Activated naive CD4-positive, alpha-beta T cell treated with Interleukin-2 at 50 U/mL for 16 hours (primary cell): Measurements from ENCODE around the gene C16orf92.
A peak's percentile ranks its signal among the peaks of the same experiment; 100 is the strongest.
"Not testable (repeated sequence)": the region's sequence is repeated elsewhere in the genome, so short reads cannot be mapped to it uniquely, and the experiment has no call there.

Source experiments
- DNase-seq: peaks from one replicate; pipeline ENCODE4 v3.0.0-alpha.2; 2020

C16orf92 gene

DNA sequence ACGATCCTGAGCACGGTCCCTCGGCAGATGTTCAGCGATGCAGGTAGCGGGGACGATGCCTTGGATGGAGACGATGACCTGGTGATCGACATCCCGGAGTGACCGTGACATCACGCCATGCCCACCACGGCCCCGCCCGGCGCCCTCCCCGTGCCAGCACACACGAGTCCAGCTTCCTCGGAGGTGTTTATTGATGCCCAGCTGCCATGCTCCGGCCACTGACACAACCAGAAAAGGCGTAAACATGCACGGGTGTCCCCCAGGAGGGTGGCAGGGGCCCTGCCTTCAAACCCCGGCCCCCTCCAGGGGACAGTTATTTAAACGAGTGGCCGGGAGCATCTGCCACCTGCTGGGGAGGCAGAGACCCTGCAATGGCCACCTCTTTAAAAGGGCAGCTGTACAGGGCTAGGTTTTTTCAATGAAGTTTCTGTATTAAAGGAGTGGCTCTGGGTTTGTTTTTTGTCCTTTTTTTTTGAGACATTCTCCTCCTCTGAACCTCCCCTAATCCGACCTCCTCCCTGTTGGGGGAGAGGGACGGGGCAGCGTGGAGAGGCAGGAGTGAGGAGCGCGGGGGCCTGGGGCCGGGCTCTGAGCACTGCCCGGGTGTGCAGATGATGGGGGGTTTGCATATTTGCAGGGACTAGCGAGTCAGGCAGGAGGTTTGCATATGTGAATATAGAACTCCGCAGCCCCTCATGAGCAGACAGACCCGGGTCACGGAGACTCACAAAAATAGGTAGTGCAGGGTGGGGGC, 17.5 kb upstream of the C16orf92 start:
- DNase-seq, result peak; percentile 34

DNA sequence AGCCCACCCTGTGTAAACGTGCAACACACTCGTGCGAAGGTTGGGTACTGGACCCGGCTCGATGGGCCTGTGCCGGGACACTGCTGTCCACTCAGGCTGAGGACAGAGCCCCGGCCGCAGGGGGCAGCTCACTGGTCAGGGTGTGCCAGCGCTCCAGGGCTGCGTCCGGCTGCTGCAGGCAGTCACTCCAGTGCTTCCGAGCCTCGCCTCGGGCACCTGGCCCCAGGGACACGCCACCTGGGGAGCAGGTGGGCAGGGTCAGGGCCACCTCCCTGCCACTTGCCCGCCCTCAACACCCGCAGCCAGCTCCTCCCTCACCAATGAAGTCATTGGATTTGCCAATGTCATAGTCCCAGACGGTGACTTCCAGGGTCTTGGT, 16.9 kb upstream of the C16orf92 start:
- no peak for DNase-seq

- DNase-seq, result no peak
These were observed 16.2 kb upstream of the C16orf92 start for GRCh38 chr16:30006659-30007377.

GRCh38 chr16:30007378-30007895, 15.6 kb upstream of the C16orf92 start:
- no peak for DNase-seq

DNA sequence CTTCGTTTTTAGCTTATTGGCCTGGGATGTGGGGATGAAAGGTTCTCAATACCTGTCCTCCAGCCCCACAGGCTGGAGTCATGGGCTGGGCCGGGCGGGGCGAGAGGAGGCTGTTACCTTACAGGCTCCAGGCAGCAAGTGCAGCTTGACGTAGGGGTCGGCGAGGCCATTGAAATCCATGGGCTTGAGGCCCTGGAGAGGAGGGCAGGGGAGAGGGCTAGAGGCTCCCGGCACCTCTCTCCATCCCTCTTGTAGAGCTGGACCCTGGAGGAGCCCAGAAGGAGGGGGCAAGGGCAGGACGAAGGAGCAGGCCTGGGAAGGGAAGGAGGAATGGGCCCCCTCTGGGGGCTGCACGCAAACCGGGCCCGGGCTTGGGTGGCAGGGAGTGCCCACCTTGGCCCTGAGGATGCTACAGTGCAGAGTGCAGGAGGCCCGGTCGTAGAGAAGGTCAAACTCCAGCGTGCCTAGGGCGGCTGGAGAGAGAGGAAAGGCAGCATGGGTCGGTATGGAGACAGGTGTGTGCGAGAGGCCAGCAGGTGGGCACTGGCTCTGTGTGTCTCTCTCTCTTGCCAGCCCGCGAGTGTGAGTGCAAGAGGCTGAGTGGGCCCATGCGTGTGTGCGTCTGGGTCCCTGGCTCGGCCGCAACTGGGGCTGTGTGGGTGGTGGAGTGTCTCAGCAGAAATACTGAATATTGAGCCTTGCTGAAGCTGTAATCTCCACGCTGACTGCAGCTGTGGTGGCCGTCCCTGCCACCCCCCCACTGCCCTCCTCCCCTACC, 13.7 kb upstream of the C16orf92 start:
- no peak for DNase-seq

GRCh38 chr16:30009990-30010843, 12.8 kb upstream of the C16orf92 start:
- no peak for DNase-seq

DNA sequence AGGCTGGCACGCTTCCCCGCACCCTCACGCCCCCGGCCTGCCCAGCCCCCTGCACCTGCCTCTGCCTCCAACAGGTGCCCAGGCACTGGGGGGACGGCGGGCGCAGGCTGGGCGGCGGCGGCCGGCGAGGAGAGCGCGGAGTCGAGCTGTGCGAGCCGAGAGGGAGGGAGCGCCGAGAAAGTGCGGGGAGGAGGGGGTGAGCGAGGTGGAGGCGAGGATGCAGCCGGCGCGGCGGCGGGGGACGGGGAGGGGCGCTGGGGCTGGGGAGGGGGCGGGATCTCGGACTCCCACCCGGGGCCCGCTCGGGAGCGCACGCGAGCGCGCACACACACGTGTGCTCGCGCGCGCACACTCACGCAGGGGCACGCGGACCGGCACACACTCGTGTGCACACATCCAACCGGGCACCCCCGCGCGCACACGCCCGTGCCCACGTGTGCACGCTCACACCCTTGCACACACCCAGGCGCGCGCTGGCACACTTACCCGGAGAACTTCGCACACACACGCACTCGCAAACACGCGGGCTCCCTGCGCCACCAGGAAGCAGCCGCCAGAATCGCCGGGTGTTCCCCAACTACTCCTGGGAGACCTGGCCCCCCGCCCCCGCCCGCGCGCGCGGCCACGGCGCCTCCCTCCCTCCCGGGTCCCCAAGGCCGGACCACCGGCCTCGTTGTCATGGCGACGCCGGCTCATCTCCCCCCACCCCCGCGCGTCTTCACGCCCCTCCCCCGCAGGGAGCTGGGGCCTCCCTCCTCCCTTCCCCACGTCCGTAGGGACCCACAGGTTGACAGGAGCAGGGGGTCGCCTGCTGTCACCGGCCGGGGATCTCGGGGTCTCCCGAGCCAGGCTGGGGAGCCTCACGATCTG, 11.9 kb upstream of the C16orf92 start, which contains the start of gene DOC2A:
Gene DOC2A, minus strand, starts transcription at position 184 of the 870 bp plus-strand sequence. CDS start 805 bp downstream, outside the sequence.
- peak; percentile 41 for DNase-seq

DNA sequence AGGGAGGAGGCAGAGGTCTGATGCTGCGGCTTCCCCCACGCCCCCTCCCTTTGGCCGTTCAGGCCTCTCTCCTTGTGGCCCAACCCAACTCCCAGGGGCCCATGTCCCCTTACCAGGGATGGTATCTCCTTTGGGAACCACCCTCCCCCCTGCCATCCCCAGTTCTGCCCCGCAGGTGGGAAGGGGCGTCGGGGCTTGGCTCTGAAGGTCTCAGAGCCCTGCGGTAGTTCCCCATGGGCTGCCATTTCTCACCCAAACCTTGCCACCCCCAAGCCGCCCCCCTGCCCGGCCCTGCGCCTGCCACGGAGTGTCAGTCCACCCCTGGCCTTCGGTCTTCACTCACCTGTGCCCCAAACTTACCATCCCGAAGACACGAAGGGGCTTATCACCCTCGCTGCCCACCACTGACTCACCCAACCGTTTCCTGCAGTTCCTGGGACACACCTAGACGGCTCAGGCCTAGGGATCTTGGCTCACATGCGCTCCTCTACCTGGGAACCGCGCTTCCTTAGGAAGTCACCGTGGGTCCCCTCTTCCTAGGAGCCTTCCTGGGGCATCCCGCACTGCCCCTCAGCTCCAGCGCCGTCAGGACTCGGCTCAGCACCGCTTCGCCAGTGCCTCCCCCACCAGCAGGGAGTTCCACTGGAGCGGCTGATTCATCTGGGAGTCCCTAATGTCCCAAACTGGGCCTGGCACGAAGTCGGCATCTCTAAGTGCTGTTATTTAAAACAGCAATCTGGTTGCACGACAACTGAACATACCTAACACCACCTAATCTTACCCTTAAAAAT, 11.1 kb upstream of the C16orf92 start:
- no peak for DNase-seq

DNA sequence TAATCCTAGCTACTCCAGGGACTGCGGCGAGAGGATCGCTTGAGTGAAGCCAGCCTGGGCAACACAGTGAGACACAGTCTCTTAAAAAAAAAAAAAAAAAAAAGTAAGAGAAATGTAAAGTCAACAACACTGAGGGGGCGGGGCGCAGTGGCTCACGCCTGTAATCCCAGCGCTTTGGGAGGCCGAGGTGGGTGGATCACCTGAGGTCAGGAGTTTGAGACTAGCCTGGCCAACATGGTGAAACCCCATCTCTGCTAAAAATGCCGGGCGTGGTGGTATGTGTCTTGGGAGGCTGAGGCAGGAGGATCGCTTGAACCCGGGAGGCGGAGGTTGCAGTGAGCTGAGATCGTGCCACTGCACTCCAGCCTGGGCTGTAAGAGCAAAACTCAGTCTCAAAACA, 10.4 kb upstream of the C16orf92 start:
- DNase-seq, result not testable (repeated sequence)

DNA sequence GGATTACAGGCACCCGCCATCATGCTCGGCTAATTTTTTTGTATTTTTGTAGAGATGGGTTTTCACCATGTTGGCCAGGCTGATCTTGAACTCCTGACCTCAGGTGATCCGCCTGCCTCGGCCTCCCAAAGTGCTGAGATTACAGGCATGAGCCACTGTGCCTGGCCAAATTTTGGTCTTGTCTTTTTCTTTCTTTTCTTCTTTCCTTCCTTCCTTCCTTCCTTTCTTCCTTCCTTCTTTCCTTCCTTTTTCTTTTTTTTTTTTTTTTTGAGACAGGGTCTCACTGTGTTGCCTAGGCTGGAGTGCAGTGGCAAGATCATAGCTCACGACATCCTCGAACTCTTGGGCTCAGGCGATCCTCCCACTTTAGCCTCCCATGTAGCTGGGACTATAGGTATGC, 7.5 kb upstream of the C16orf92 start:
- not testable (repeated sequence) for DNase-seq

DNA sequence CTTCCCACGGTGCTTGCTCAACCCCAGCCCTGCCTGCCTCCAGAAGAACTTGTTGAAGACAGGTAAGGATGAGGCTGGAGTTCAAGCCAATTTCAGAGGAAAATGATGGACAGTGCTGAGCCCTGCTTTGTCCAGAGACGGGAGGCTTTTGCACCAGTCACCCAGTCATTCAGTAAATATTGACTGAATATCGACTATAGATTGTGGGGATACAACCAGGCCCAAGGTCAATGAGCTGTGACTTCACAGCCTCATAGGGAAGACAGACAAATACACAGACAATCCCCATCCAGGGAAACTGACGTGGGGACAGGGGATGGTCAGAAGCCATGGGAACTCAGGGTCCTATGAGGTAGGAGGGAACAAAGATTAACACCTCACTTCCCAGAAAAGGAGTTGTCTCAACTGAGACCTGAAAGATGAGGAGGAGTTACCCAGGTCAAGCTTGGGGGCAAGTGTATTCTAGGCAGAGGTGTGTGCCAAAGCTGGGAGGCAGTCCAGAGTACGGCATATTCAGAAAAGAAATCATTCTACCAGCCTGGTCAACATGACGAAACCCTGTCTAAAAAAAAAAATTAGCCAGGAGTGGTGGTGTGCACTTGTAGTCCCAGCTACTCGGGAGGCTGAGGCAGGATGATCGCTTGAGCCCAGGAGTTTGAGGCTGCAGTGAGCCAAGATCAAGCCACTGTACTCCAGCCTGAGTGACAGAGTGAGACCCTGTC, 6.3 kb upstream of the C16orf92 start:
- no peak for DNase-seq

- no peak for DNase-seq
These were observed 5.7 kb upstream of the C16orf92 start for GRCh38 chr16:30017277-30017656.

DNA sequence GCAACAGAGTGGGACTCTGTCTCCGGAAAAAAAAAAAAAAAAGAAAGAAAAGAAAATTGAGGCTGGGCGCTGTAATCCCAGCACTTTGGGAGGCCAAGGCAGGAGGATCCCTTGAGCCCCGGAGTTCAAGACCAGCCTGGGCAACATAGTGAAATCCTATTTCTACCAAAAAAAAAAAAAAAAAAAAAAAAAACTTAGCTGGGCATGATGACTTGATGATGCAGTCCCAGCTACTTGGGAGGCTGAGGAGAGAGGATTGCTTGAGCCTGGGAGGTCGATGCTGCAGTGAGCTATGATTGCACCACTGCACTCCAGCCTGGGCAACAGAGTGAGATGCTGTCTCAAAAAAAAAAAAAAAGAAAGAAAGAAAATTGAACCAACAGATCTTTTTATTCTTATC, 5.1 kb upstream of the C16orf92 start:
- not testable (repeated sequence) for DNase-seq

GRCh38 chr16:30018731-30019158, 4.3 kb upstream of the C16orf92 start:
- no peak for DNase-seq

DNA sequence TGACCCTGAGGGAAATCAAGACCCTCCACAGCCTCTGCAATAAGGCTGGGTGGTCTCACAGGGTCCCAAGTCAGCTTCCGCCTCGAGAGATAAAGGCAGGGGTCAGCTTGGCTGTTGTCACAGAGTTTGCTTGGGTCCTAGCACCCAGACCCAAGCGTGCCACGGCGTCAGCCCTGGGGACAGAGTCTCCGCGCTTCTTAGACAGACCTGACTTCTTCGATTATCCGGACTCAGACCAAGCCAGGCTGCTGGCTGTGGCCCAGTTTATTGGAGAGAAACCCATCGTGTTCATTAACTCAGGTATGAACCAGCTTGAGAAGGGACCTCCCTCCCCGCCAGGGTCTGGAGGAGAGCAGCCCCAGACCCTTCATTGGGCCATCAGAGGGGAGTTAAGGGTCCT, 588 bp downstream of the C16orf92 start:
- no peak for DNase-seq

GRCh38 chr16:30024451-30024850, 1.5 kb downstream of the C16orf92 start:
- no peak for DNase-seq

DNA sequence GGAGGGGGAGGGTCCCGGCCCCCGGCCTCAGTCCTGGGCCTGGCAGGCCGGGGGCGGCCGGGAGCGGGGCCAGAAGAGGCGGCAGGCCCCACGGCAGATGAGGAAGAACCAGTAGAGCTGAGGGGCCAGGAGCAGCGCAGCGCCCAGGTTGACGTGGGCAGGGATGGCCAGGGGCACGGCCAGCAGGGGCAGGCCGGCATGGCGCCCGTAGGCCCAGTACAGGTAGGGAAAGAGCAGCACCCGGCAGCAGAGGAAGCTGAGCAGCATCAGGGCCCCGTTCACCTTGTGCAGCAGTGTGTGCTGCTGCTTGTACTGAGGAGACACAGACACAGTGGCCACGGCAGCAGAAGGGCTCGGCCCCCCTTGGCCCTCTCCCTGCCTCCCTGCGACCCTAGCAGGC, 2.2 kb downstream of the C16orf92 start:
- no peak for DNase-seq

DNA sequence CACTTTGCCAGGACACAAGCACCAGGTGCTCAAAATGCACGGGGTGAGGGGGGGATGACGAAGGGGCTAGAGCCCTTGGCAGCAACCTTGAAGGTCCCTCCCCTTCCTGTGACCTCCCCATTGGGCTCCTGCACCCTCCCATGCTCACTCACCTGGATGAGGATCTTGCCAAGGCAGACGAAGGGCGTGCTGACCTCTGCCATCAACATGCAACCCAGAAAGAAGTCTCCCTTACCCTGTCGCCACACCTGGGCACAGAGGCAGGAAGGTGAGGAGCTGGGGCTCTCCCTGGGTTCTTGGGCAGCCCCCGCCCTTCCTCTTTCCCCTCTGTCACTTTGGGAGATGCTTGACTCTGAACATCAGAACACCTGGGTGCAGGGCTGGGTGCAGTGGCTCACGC, 2.6 kb downstream of the C16orf92 start:
- no peak for DNase-seq

DNA sequence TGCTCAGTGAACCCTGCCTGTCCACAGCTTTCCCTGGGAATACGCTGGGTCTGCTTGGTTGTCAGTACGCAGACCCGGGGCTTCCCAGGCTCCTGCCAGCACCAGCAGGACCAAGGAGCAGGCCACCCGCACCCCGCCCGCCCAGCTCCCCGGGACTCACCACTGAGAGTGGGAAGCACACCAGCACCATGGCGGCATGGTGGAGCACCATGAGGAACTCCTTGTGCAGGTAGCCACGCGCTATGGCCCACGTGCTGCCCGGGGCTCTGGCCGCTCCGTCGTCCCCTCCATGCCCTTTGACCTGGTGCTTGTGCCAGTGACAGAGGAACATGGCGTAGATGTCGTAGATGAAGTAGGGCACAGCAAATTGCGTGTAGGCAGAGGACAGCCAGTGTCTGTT, 3.5 kb downstream of the C16orf92 start:
- no peak for DNase-seq
